Parathyroid adenoma (tissue), 2 donors: ENCODE measurements around the gene MAPT.
"Not testable (repeated sequence)": the region's sequence is repeated elsewhere in the genome, so short reads cannot be mapped to it uniquely, and the experiment has no call there.

Experiments
- H2AFZ ChIP-seq: fragments of 300-600 bp; sonication (generic); one replicate; pipeline ENCODE4 v1.7.0; 2017; ENCODE audit warnings: antibody characterized with exemption, mild to moderate bottlenecking
- H3K27ac ChIP-seq: fragments of 300-600 bp; sonication (generic); one replicate; pipeline ENCODE4 v1.7.0; 2017
- H3K27me3 ChIP-seq: fragments of 300-600 bp; sonication (generic); one replicate; pipeline ENCODE4 v1.7.0; 2017; ENCODE audit warnings: low read length; ENCODE audit not compliant: control insufficient read depth, insufficient read depth
- H3K36me3 ChIP-seq: fragments of 300-600 bp; sonication (generic); one replicate; pipeline ENCODE4 v1.7.0; 2017; ENCODE audit warnings: low read length; ENCODE audit not compliant: control insufficient read depth, insufficient read depth
- H3K4me1 ChIP-seq: fragments of 300-600 bp; sonication (generic); one replicate; pipeline ENCODE4 v1.7.0; 2017; ENCODE audit warnings: control low read depth
- H3K4me2 ChIP-seq: fragments of 300-600 bp; sonication (generic); one replicate; pipeline ENCODE4 v1.7.0; 2017; ENCODE audit warnings: low read length
- H3K4me3 ChIP-seq: fragments of 300-600 bp; sonication (generic); one replicate; pipeline ENCODE4 v1.7.0; 2017; ENCODE audit warnings: low read depth, low read length
- H3K79me2 ChIP-seq: fragments of 300-600 bp; sonication (generic); one replicate; pipeline ENCODE4 v1.7.0; 2017; ENCODE audit warnings: control low read depth
- H3K9ac ChIP-seq: fragments of 300-600 bp; sonication (generic); one replicate; pipeline ENCODE4 v1.7.0; 2017; ENCODE audit warnings: mild to moderate bottlenecking
- H3K9me3 ChIP-seq: fragments of 300-600 bp; sonication (generic); one replicate; pipeline ENCODE4 v1.7.0; 2017; ENCODE audit warnings: low read length; ENCODE audit not compliant: control insufficient read depth
- TF ChIP-seq, protein P1 (sequence below): fragments of 300-600 bp; sonication (generic); IDR thresholded peaks from one replicate; pipeline ENCODE4 v1.7.0; 2017; ENCODE audit warnings: antibody characterized with exemption, mild to moderate bottlenecking
- donor health status: primary hyperparathyroidism.

Gene MAPT

GRCh38 chr17:45857977-45858708, 36.2 kb upstream of the MAPT start:
- TF ChIP-seq, protein P1, sequence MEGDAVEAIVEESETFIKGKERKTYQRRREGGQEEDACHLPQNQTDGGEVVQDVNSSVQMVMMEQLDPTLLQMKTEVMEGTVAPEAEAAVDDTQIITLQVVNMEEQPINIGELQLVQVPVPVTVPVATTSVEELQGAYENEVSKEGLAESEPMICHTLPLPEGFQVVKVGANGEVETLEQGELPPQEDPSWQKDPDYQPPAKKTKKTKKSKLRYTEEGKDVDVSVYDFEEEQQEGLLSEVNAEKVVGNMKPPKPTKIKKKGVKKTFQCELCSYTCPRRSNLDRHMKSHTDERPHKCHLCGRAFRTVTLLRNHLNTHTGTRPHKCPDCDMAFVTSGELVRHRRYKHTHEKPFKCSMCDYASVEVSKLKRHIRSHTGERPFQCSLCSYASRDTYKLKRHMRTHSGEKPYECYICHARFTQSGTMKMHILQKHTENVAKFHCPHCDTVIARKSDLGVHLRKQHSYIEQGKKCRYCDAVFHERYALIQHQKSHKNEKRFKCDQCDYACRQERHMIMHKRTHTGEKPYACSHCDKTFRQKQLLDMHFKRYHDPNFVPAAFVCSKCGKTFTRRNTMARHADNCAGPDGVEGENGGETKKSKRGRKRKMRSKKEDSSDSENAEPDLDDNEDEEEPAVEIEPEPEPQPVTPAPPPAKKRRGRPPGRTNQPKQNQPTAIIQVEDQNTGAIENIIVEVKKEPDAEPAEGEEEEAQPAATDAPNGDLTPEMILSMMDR, result no peak
- Histone ChIP-seq H3K27me3 (no peaks in the 10 kb centered on the region), H3K79me2 (no peaks in the 10 kb centered on the region), H3K9me3 (no peaks in the 10 kb centered on the region), H3K4me1 (peaks cover 5% of the 10 kb centered on the region), H3K9ac (no peak overlapping the region), H3K27ac (no peak overlapping the region), H3K4me2 (no peak overlapping the region), H3K36me3 (no peaks in the 10 kb centered on the region), H3K4me3 (no peak overlapping the region), H2AFZ (peak overlapping the region; percentile 68)

GRCh38 chr17:45861165-45861564, 33.2 kb upstream of the MAPT start:
- H3K4me3 ChIP-seq, result no peak overlapping the region

DNA sequence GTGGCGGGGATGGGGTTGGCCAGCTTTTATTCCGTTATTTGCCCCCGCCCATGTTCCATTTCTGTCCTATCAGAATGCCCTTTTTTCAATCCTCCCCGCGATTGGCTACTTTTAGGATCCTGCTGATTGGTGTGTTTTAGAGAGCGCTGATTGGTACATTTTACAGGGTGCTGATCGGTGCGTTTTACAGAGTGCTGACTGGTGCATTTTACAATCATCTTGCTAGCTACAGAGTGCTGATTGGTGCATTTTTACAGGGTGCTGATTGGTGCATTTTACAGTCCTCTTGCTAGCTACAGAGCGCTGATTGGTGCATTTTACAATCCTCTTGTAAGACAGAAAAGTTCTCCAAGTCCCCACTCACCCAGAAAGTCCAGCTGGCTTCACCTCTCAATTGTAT, 32.2 kb upstream of the MAPT start:
- H3K27me3 ChIP-seq, H3K27ac ChIP-seq, H2AFZ ChIP-seq, H3K9me3 ChIP-seq, H3K4me1 ChIP-seq, H3K36me3 ChIP-seq, H3K4me3 ChIP-seq, H3K79me2 ChIP-seq, H3K9ac ChIP-seq, H3K4me2 ChIP-seq: not testable (repeated sequence)

More at GRCh38 chr17:45861165-45861564, 33.2 kb upstream of the MAPT start:
- H3K36me3 ChIP-seq, result no peaks in the 10 kb centered on the region
- no peaks in the 10 kb centered on the region for H3K79me2 ChIP-seq
- H3K27me3 ChIP-seq, result no peaks in the 10 kb centered on the region
- TF ChIP-seq, protein P1, result no peak
- no peak overlapping the region for H2AFZ ChIP-seq
- H3K9me3 ChIP-seq, result no peaks in the 10 kb centered on the region
- H3K9ac ChIP-seq, result no peak overlapping the region
- no peak overlapping the region for H3K27ac ChIP-seq
- no peak overlapping the region for H3K4me2 ChIP-seq
- peaks cover 5% of the 10 kb centered on the region for H3K4me1 ChIP-seq

- TF ChIP-seq, protein P1, result no peak
- H3K79me2 ChIP-seq, result no peaks in the 10 kb centered on the region
- H3K36me3 ChIP-seq, result no peaks in the 10 kb centered on the region
- no peak overlapping the region for H3K9ac ChIP-seq
- no peak overlapping the region for H2AFZ ChIP-seq
- H3K4me1 ChIP-seq, result no peaks in the 10 kb centered on the region
- H3K27me3 ChIP-seq, result no peaks in the 10 kb centered on the region
- no peak overlapping the region for H3K4me3 ChIP-seq
- no peak overlapping the region for H3K27ac ChIP-seq
- no peak overlapping the region for H3K4me2 ChIP-seq
- H3K9me3 ChIP-seq, result no peaks in the 10 kb centered on the region
Observed at GRCh38 chr17:45863857-45864654, 30.3 kb upstream of the MAPT start.

- H3K4me3 ChIP-seq, result no peak overlapping the region
- TF ChIP-seq, protein P1, result no peak
- no peak overlapping the region for H3K9ac ChIP-seq
- no peak overlapping the region for H2AFZ ChIP-seq
- H3K4me2 ChIP-seq, result no peak overlapping the region
- no peaks in the 10 kb centered on the region for H3K27me3 ChIP-seq
- no peaks in the 10 kb centered on the region for H3K9me3 ChIP-seq
- no peaks in the 10 kb centered on the region for H3K36me3 ChIP-seq
- no peaks in the 10 kb centered on the region for H3K4me1 ChIP-seq
- no peak overlapping the region for H3K27ac ChIP-seq
- H3K79me2 ChIP-seq, result no peaks in the 10 kb centered on the region
Observed at GRCh38 chr17:45867171-45867570, 27.2 kb upstream of the MAPT start.
